DMS153 treated with DMSO at 0.1 percent for 48 hours (cell line): ENCODE measurements around the gene MTARC2.
"Not testable (repeated sequence)": the region's sequence is repeated elsewhere in the genome, so short reads cannot be mapped to it uniquely, and the experiment has no call there.

ENCODE experiments used
- DNase-seq: peaks from one replicate; lab custom pipeline; 2025; ENCODE audit not compliant: unreplicated experiment; lab: John Stamatoyannopoulos, UW

MTARC2 gene

GRCh38 chr1:220748089-220748934 is at the start of gene MTARC2:
MTARC2 (plus strand) TSS chr1:220748322; CDS start chr1:220748532, 210 bp downstream.
- DNase-seq: peak; percentile 85

- DNase-seq: no peak
Observed at GRCh38 chr1:220698607-220699016, 49.5 kb upstream of the MTARC2 start.

DNA sequence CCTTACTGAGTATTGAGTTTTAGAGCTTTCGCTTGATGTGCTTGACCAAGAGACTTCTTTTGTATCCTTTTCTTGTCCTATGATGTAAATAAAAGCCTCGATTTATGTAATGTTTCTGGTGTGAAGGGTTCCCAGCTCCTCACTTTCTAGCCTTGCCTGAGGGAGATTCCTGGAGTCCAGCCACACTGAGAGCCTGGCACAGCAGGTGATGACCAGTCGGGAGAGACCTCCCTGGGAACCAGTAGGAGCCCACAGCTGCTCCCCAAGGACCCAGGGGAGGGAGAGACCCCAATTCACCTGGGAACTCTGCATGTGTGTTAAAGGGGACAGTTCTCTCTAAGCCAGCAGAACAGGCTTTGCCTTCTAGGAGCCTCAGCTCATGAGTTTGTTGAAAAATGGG is 49.1 kb upstream of the MTARC2 start:
- DNase-seq: no peak

DNA sequence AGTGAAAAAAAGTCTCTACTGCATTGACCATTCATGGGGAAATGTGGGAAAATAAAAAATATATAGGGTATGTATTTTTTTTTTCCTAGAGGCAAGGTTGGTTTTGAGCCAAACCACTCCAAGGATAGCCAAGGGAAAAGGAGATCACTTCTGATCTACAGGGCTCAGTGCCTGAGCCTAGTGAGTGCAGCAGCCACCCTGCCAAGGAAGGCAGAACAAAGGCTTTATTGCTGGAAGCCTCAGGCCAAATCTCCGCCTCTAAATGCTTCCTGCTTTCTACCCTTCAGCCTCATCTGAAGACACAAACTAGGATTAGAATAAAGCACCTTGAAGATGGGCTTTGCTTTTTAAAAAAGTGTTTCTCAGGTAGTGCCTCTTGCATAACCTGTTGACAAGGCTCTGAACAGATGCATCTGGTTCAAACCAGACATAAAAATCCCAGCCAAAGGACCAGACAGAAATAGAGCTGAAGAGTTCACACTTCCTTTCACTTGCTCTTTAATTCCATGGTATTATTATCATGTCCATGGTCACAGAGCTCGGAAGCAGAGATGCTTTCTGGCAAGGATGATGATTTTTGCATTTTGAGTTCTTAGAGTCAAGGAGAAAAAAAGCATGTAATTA is 47.5 kb upstream of the MTARC2 start:
- DNase-seq: no peak

DNA sequence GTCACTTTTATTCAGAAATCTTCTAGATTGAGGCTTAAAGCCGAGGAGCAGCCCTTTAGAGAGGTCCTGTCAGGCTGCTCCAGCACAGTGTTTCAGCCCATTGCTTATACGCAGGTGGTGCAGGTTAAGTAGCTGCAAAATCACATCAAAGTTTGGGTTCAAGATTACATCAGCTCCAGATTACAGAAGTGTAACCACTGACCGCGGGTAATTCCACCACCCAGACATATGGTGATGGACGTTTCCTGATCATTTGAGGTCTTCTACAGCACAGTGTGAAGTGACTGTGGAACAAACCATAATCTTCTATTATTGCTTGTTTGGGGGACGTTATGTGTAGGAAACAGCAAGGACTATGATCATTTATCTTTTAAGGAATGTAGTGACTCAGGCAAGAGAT is 46.1 kb upstream of the MTARC2 start:
- no peak for DNase-seq

DNA sequence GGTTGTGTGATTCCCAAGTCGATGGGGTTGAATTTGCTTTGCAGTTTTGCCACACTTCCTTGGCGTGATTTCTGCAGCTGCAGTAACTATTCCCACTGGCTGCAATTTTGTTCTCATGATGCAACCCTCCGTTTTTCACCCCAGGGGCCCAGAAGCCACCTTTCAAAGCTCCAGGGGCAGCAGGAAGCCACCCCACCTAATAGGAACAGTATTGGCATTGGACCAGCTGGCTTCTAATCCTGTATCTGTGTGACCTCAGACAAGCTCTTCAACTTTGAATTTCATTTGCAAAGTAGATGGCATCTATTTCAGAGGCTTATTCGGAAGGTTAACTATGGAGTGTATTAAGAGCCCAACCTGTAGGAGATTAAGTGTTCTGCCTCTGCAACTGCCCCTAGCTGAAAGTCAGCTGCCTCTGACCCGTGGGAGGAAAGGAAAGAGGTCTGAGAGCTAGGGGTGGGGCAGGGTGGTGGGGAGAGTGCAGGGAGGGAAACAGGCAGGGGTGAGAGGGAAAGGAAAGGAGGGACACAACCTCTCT is 45.3 kb upstream of the MTARC2 start:
- no peak for DNase-seq

DNA sequence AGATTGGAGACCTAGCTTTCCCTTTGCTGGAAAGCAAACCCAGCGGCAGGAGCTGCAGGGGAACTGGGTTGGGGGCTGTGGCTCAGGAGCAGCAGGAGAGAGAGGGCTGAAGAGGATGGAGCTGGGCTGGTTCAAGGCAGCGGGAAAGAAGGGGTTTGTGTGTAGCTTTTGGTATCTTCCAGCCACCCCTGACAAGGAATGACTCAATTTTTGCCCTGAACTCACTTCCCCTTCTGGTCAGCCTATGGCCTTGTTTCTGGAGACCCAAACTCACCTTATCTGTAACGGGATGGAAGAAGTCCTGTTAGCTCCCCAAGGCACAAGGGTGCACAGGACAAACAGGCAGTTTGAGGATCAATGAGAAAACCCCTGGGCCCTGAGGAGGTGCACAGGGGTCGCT is 44.8 kb upstream of the MTARC2 start:
- DNase-seq: no peak

- DNase-seq: no peak
Observed at GRCh38 chr1:220705782-220706181, 42.3 kb upstream of the MTARC2 start.

GRCh38 chr1:220706480-220706879 is 41.6 kb upstream of the MTARC2 start:
- no peak for DNase-seq

GRCh38 chr1:220707160-220707559 is 41.0 kb upstream of the MTARC2 start:
- no peak for DNase-seq

GRCh38 chr1:220708244-220708643 is 39.9 kb upstream of the MTARC2 start:
- DNase-seq: no peak

DNA sequence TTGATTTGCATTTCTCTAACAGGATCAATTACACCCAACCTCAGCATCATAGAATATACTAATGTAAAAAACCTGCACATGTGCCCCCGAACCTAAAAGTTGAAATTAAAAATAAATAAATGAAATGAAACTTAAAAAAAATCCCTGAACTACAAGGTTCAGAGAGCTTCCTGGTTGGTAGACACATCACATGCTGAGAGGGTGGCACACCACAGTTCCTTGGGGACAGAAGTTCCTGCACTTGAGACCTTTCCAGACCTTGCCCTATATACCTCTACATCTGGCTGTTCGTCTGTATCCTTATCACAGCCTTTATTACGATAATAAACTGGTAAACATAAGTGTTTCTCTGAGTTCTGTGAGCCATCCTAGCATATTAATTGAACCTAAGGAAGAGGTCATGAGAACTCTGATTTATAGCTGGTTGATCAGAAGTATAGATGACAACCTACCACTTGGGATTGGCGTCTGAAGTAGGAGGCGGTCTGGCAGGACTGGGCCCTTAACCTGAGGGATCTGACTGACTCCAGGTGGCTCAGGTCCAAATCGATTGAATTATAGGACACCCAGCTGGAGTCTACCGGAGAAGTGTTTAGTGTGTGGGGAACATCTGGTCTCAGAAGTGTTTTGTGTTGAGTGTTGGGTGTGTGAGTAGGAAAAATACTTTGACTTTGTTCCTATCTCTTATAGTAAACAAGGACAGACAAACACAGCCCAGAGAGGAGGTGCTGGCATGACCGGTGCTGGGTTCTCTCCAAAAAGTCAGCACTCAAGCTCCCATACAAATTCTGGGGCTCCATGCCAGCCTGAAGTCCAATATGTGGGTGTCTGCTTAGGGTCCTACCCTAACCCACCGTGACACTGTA is 39.0 kb upstream of the MTARC2 start:
- no peak for DNase-seq

- no peak for DNase-seq
Observed at GRCh38 chr1:220710333-220710732, 37.8 kb upstream of the MTARC2 start.

DNA sequence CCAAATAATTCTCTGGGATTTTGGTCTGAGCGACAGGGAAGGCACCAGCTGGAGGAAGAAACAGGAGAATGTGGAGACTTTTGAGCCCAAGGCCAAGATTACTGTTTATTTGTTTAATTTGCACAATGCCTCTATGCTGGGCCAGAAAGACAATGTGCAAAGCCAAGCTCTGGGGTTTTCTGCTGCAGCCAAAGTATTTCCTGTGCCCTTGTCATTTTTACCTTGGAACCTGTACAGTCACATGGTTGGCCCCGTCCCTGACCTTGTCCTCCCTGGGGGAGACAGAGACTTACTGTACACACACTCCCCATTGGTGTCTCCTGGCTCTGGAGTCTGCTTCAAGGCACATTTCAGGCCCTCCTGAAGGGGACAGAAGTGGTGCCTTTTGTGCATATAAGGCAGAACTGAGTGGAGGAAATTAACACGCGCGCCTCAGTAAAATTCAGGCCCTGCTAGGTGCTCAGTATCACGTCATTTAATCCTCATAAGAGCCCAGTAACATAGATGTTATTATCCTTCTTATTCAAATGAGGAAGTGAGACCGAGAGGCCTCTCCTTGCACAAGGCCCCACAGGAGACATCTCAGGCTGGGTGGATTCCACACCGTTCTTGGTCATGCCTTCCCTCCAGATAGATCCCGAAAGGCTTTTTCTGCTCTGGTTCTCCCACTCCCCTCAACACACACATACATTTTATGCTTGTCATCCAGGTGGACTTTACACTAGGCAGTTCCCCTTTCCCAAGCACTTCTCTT is 36.9 kb upstream of the MTARC2 start:
- no peak for DNase-seq

DNA sequence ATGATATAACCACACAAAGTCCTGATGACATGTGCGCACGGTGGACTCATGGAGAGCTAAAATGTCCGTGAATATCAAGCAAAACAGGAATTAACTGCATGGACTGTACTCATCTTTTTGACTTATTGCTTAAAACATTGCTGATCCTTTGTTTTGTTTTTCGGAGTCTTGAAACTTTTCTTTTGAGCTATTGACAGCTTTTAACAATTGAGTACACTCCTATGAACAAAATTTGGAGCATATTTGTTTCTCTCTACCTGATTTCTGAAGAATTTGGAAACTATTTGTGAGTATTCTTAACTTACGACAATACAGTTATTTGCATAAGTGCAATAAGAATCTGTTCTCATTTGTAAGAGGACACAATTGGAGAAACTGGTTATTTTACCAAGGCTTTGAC is 32.1 kb upstream of the MTARC2 start:
- not testable (repeated sequence) for DNase-seq

GRCh38 chr1:220717800-220718640 is 30.1 kb upstream of the MTARC2 start:
- DNase-seq: no peak

- DNase-seq: not testable (repeated sequence)
Observed at GRCh38 chr1:220721266-220721665, 26.9 kb upstream of the MTARC2 start.

DNA sequence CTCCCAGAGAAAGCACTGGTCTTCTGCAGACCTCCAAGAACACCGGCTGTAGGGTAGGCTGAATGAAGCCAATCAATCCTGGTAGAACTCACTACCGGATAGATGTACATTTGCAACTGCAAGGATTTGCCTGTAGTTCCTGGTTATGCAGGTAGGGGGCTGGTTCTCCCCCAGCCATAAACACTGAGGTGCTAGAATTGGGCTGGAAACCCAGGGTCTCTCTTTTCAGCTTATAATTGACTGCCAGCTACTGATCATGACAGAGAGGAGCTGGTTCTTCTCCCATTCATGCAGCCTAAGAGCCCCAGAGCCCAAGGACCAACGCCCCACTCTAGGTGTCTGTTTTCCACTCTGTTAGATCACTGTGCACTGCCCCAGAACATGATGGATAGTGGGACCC is 21.5 kb upstream of the MTARC2 start:
- DNase-seq: no peak

DNA sequence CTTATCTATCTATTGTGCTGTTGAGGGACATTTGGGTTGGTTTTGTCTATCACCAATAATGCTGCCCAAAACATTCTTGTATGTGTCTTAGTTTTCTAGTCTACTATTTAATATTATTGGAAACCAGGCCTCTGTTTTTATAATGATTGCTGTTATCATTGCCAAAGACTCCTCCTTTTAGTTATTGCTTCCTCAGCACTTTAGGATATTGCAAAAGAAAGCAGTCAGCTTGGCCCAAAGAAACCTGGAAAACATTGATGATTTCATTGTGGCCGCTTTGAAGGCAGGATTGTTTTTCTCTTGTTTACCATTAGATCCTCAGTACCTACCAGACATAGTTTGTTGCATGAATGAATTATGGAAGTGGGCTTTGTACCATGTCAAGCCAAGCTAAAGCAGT is 20.6 kb upstream of the MTARC2 start:
- no peak for DNase-seq

DNA sequence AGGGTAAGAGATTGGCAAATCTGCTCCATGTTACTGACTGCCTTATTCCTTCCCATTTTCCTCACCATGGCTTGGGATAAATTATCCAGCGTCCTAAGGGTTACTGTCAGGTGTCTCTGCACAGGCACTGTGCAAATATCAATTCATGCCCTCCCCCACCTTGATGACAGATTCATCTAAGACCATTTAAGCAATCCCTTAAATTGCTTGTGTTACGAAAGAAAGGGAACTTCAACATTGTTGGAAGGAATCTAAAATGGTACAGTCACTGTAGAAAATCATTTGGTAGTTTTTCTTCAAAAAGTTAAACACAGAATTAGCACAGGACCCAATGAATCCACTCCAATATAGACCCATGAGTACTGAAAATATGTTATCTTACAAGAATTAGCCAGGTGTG is 17.6 kb upstream of the MTARC2 start:
- DNase-seq: no peak
